GM18511 (cell line): ENCODE measurements around the gene PIEZO1.

ENCODE experiments used
- ATAC-seq: cut with Tn5 transposase; IDR thresholded peaks from one replicate; pipeline ENCODE4 v1.9.1; 2021; ENCODE audit warnings: mild to moderate bottlenecking, moderate library complexity; ENCODE audit not compliant: unreplicated experiment

PIEZO1 gene

GRCh38 chr16:88754109-88754911 is 30.7 kb downstream of the PIEZO1 start:
- ATAC-seq = no peak

- ATAC-seq = no peak
These were observed 31.4 kb downstream of the PIEZO1 start for GRCh38 chr16:88753602-88754001.

GRCh38 chr16:88753191-88753590 is 31.8 kb downstream of the PIEZO1 start:
- no peak for ATAC-seq

GRCh38 chr16:88752386-88753002 is 32.5 kb downstream of the PIEZO1 start:
- ATAC-seq = no peak

GRCh38 chr16:88750854-88751253 is 34.2 kb downstream of the PIEZO1 start:
- ATAC-seq = no peak

- no peak for ATAC-seq
These were observed 35.7 kb downstream of the PIEZO1 start for GRCh38 chr16:88749358-88749757.

GRCh38 chr16:88748364-88748763 is 36.7 kb downstream of the PIEZO1 start:
- no peak for ATAC-seq

- ATAC-seq = no peak
These were observed 37.3 kb downstream of the PIEZO1 start for GRCh38 chr16:88747588-88748301.

GRCh38 chr16:88746506-88746905 is 38.5 kb downstream of the PIEZO1 start:
- ATAC-seq = no peak

GRCh38 chr16:88744577-88745521 is 40.2 kb downstream of the PIEZO1 start:
- ATAC-seq = no peak

- ATAC-seq = no peak
These were observed 41.1 kb downstream of the PIEZO1 start for GRCh38 chr16:88743693-88744576.

GRCh38 chr16:88742896-88743605 is 42.0 kb downstream of the PIEZO1 start:
- no peak for ATAC-seq

GRCh38 chr16:88741368-88741767 is 43.7 kb downstream of the PIEZO1 start:
- ATAC-seq = no peak

GRCh38 chr16:88740727-88741055 is 44.3 kb downstream of the PIEZO1 start:
- ATAC-seq = no peak

GRCh38 chr16:88739977-88740726 is 44.9 kb downstream of the PIEZO1 start:
- ATAC-seq = no peak

- no peak for ATAC-seq
These were observed 45.7 kb downstream of the PIEZO1 start for GRCh38 chr16:88739139-88739976.

- ATAC-seq = no peak
These were observed 46.6 kb downstream of the PIEZO1 start for GRCh38 chr16:88738151-88739084.
